Muscle of arm (tissue), 12 donors: ENCODE data around the gene ZNF518B. TPM values are rescaled to one million over a fixed set of nuclear protein-coding genes. Genes with fewer than 3 reads are reported as not detected.
A peak's percentile ranks its signal among the peaks of the same experiment; 100 is the strongest.
"Not testable (repeated sequence)": the region's sequence is repeated elsewhere in the genome, so short reads cannot be mapped to it uniquely, and the experiment has no call there.

ENCODE experiments used
- DNase-seq: peaks from one replicate; pipeline ENCODE4 v3.0.0-alpha.2; 2013
- polyA plus RNA-seq, 12 donors: library from polyadenylated mRNA; unstranded; fragments of 120-200 nt; gene quantifications; one replicate each; pipeline ENCODE4 v1.2.1, GENCODE V29; 2013; ENCODE audit not compliant: insufficient read length in 12 of 12

The ZNF518B gene
- polyA plus RNA-seq, 12 donors, result 13.6 to 24.1 (median 16.9) TPM; not detected in 1

- DNase-seq, result no peak
Measured at GRCh38 chr4:10459305-10459704, 2.1 kb upstream of the ZNF518B start.

GRCh38 chr4:10458177-10458576 is 951 bp upstream of the ZNF518B start:
- DNase-seq, result no peak

GRCh38 chr4:10456595-10457254 is 501 bp downstream of the ZNF518B start:
- peak; percentile 47 for DNase-seq

- DNase-seq, result no peak
Measured at GRCh38 chr4:10456260-10456594, 999 bp downstream of the ZNF518B start.

- no peak for DNase-seq
Measured at GRCh38 chr4:10455133-10455532, 2.1 kb downstream of the ZNF518B start.

- DNase-seq, result no peak
Measured at GRCh38 chr4:10454726-10455125, 2.5 kb downstream of the ZNF518B start.

GRCh38 chr4:10454121-10454520 is 3.1 kb downstream of the ZNF518B start:
- DNase-seq, result no peak

- no peak for DNase-seq
Measured at GRCh38 chr4:10448991-10449390, 8.2 kb downstream of the ZNF518B start.

- DNase-seq, result no peak
Measured at GRCh38 chr4:10442976-10443375, 14.2 kb downstream of the ZNF518B start.

GRCh38 chr4:10441512-10441911 is 15.7 kb downstream of the ZNF518B start:
- DNase-seq, result no peak

- no peak for DNase-seq
Measured at GRCh38 chr4:10438924-10439323, 18.3 kb downstream of the ZNF518B start.

- no peak for DNase-seq
Measured at GRCh38 chr4:10437735-10438134, 19.5 kb downstream of the ZNF518B start.

GRCh38 chr4:10427680-10428079 is 29.5 kb downstream of the ZNF518B start:
- not testable (repeated sequence) for DNase-seq

GRCh38 chr4:10421344-10422055 is 35.7 kb downstream of the ZNF518B start:
- no peak for DNase-seq

GRCh38 chr4:10417740-10418139 is 39.5 kb downstream of the ZNF518B start:
- DNase-seq, result no peak

GRCh38 chr4:10416441-10416840 is 40.8 kb downstream of the ZNF518B start:
- no peak for DNase-seq

- DNase-seq, result no peak
Measured at GRCh38 chr4:10413177-10413576, 44.0 kb downstream of the ZNF518B start.

GRCh38 chr4:10405672-10406071 is 51.6 kb downstream of the ZNF518B start:
- no peak for DNase-seq

- peak; percentile 8 for DNase-seq
Measured at GRCh38 chr4:10403633-10404445, 53.4 kb downstream of the ZNF518B start.

- DNase-seq, result no peak
Measured at GRCh38 chr4:10395971-10396580, 61.1 kb downstream of the ZNF518B start.
